IPS-11a (cell line): ENCODE measurements around the gene TMEM255B.
"Not testable (repeated sequence)": the region's sequence is repeated elsewhere in the genome, so short reads cannot be mapped to it uniquely, and the experiment has no call there.

Source experiments
- H3K4me3 ChIP-seq: one replicate; pipeline ENCODE4 v1.5.1; 2013; ENCODE audit warnings: low read depth, low read length, control low read depth

Gene TMEM255B

GRCh38 chr13:113832631-113833030 is 73.6 kb downstream of the TMEM255B start:
- H3K4me3 ChIP-seq, result no peak overlapping the region

- no peak overlapping the region for H3K4me3 ChIP-seq
Observed at GRCh38 chr13:113833111-113833830, 74.2 kb downstream of the TMEM255B start.

GRCh38 chr13:113834006-113834405 is 75.0 kb downstream of the TMEM255B start:
- H3K4me3 ChIP-seq, result not testable (repeated sequence)

- no peak overlapping the region for H3K4me3 ChIP-seq
Observed at GRCh38 chr13:113834496-113835200, 75.6 kb downstream of the TMEM255B start.

GRCh38 chr13:113835461-113836270 is 76.6 kb downstream of the TMEM255B start:
- no peak overlapping the region for H3K4me3 ChIP-seq

- H3K4me3 ChIP-seq, result no peak overlapping the region
Observed at GRCh38 chr13:113836768-113837559, 77.9 kb downstream of the TMEM255B start.

GRCh38 chr13:113837560-113838355 is 78.7 kb downstream of the TMEM255B start:
- no peak overlapping the region for H3K4me3 ChIP-seq

GRCh38 chr13:113838711-113839201 is 79.7 kb downstream of the TMEM255B start:
- H3K4me3 ChIP-seq, result no peak overlapping the region

GRCh38 chr13:113839536-113840204 is 80.6 kb downstream of the TMEM255B start:
- no peak overlapping the region for H3K4me3 ChIP-seq

- H3K4me3 ChIP-seq, result no peak overlapping the region
Observed at GRCh38 chr13:113840541-113841352, 81.7 kb downstream of the TMEM255B start.

- H3K4me3 ChIP-seq, result no peak overlapping the region
Observed at GRCh38 chr13:113841353-113841650, 82.3 kb downstream of the TMEM255B start.

GRCh38 chr13:113842336-113843062 is 83.5 kb downstream of the TMEM255B start:
- H3K4me3 ChIP-seq, result no peak overlapping the region

- no peak overlapping the region for H3K4me3 ChIP-seq
Observed at GRCh38 chr13:113843063-113843654, 84.1 kb downstream of the TMEM255B start.

GRCh38 chr13:113843864-113844556 is 85.0 kb downstream of the TMEM255B start:
- no peak overlapping the region for H3K4me3 ChIP-seq

GRCh38 chr13:113845055-113845454 is 86.0 kb downstream of the TMEM255B start:
- H3K4me3 ChIP-seq, result no peak overlapping the region

GRCh38 chr13:113845723-113846635 is 87.0 kb downstream of the TMEM255B start:
- no peak overlapping the region for H3K4me3 ChIP-seq
